HUES6 (cell line): Measurements from ENCODE around the gene ATP5F1E.

Experiments
- H3K27ac ChIP-seq: 2 replicates; pipeline ENCODE4 v1.7.0; 2013; ENCODE audit warnings: low read depth, mild to moderate bottlenecking, low read length, inconsistent platforms
- H3K27me3 ChIP-seq: 2 replicates; pipeline ENCODE4 v1.6.1; 2013; ENCODE audit warnings: low read length; ENCODE audit not compliant: control insufficient read depth, insufficient read depth
- H3K36me3 ChIP-seq: 2 replicates; pipeline ENCODE4 v1.6.1; 2013; ENCODE audit warnings: low read length; ENCODE audit not compliant: control insufficient read depth, insufficient read depth
- H3K4me1 ChIP-seq: 2 replicates; pipeline ENCODE4 v1.6.1; 2013; ENCODE audit warnings: low read length; ENCODE audit not compliant: control insufficient read depth, insufficient read depth
- H3K4me3 ChIP-seq: 2 replicates; pipeline ENCODE4 v1.5.1; 2013; ENCODE audit warnings: low read depth, low read length
- H3K9ac ChIP-seq: one replicate; pipeline ENCODE4 v1.6.1; 2013; ENCODE audit warnings: mild to moderate bottlenecking, low read length
- H3K9me3 ChIP-seq: 2 replicates; pipeline ENCODE4 v1.6.1; 2013; ENCODE audit warnings: low read depth, low read length; ENCODE audit not compliant: control insufficient read depth, insufficient read depth

Gene ATP5F1E

DNA sequence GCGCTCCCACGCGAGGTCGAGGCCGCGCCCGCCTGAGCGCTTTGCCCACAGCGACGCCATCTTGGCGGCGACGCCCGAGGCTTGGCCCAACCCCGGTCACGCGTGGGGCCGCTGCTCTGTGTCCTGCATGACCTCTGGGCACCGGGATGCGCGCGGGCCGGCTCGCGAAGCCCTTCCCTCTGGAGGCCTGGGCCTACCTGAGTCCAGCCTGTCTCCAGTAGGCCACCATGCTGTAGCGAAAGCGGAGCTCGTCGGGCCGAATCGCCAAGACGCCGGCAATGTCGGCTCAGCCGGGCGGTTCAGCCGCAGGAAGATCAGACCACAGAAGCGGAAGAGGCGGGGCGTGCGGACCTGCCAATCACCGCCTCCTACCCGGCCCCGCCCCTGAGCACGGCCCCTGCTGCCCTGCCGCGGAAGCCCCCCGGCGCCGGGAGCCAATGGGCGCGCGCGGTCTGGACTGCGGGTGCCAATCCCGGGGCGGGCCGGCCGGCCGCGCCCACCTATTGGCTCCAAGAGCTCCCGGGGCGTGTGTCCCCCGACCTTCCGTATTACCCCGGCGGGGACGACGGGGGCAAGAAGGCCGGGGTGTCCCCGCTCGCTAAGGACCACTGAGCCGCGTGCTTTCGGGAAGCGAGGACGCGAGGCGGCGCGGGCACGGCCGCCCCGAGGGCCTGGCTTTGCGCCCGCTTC, at the start of gene ATP5F1E:
TSS of gene ATP5F1E (minus strand) at position 313 of the 690 bp plus-strand sequence. CDS start at position 229, 84 bp downstream.
- H3K27ac ChIP-seq: peak within 1 kb of the TSS; percentile 98
- peak within 1 kb of the TSS; percentile 99 for H3K4me3 ChIP-seq
- no peaks in the 10 kb centered on the region for H3K9me3 ChIP-seq
- peak within 1 kb of the TSS; percentile 99 for H3K9ac ChIP-seq
- H3K36me3 ChIP-seq: peaks cover 59% of the 10 kb centered on the region
- H3K27me3 ChIP-seq: peaks cover 46% of the 10 kb centered on the region
- H3K4me1 ChIP-seq: peaks cover 11% of the 10 kb centered on the region; the same call in 1 of the 2 replicates

- Histone ChIP-seq H3K9ac (no peak overlapping the region), H3K36me3 (no peaks in the 10 kb centered on the region), H3K4me3 (no peak overlapping the region), H3K4me1 (no peaks in the 10 kb centered on the region), H3K9me3 (no peaks in the 10 kb centered on the region), H3K27me3 (peaks cover 8% of the 10 kb centered on the region; the same call in 1 of the 2 replicates), H3K27ac (no peak overlapping the region)
Observed at GRCh38 chr20:59081036-59081435, 48.9 kb upstream of the ATP5F1E start.

DNA sequence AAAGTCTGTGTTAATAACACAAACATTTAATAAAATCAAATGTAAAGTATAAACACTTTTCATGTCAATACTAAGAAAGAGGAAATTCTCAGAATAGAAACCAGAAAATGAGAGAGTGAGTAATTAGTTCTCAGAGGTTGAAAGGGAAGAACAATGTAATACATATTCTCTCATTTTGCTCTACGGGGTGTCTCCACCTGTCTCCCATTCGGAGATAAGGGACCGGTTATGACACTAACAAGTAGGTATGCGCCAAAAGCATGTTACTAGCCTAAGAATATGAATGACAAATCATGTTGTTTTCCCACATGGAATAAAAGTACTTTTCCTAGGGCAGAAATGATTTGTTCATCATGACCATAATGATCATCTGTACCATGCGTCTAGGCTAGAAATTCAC, 46.1 kb upstream of the ATP5F1E start:
- Histone ChIP-seq H3K27ac (no peak overlapping the region), H3K27me3 (peaks cover 8% of the 10 kb centered on the region; the same call in 1 of the 2 replicates), H3K36me3 (no peaks in the 10 kb centered on the region), H3K4me3 (no peak overlapping the region), H3K4me1 (no peaks in the 10 kb centered on the region), H3K9me3 (no peaks in the 10 kb centered on the region), H3K9ac (no peak overlapping the region)

- Histone ChIP-seq H3K4me1 (no peaks in the 10 kb centered on the region), H3K36me3 (no peaks in the 10 kb centered on the region), H3K4me3 (no peak overlapping the region), H3K27me3 (peaks cover 8% of the 10 kb centered on the region; the same call in 1 of the 2 replicates), H3K9ac (no peak overlapping the region), H3K9me3 (no peaks in the 10 kb centered on the region), H3K27ac (no peak overlapping the region)
Observed at GRCh38 chr20:59077705-59078104, 45.6 kb upstream of the ATP5F1E start.

GRCh38 chr20:59075934-59076508, 43.9 kb upstream of the ATP5F1E start:
- no peak overlapping the region for H3K9ac ChIP-seq
- no peaks in the 10 kb centered on the region for H3K9me3 ChIP-seq
- peaks cover 13% of the 10 kb centered on the region; the same call in 1 of the 2 replicates for H3K27me3 ChIP-seq
- H3K4me1 ChIP-seq: no peaks in the 10 kb centered on the region
- H3K36me3 ChIP-seq: no peaks in the 10 kb centered on the region
- no peak overlapping the region for H3K27ac ChIP-seq
- no peak overlapping the region for H3K4me3 ChIP-seq

GRCh38 chr20:59074456-59074855, 42.3 kb upstream of the ATP5F1E start:
- Histone ChIP-seq H3K4me3 (no peak overlapping the region), H3K4me1 (no peaks in the 10 kb centered on the region), H3K36me3 (no peaks in the 10 kb centered on the region), H3K27me3 (peaks cover 13% of the 10 kb centered on the region; the same call in 1 of the 2 replicates), H3K27ac (no peak overlapping the region), H3K9ac (no peak overlapping the region), H3K9me3 (no peaks in the 10 kb centered on the region)

GRCh38 chr20:59073582-59073981, 41.4 kb upstream of the ATP5F1E start:
- H3K36me3 ChIP-seq: no peaks in the 10 kb centered on the region

GRCh38 chr20:59071216-59071615, 39.1 kb upstream of the ATP5F1E start:
- Histone ChIP-seq H3K4me1 (no peaks in the 10 kb centered on the region), H3K27ac (no peak overlapping the region), H3K9ac (no peak overlapping the region), H3K4me3 (no peak overlapping the region), H3K9me3 (no peaks in the 10 kb centered on the region), H3K27me3 (peaks cover 5% of the 10 kb centered on the region; the same call in 1 of the 2 replicates), H3K36me3 (no peaks in the 10 kb centered on the region)

More at GRCh38 chr20:59073582-59073981, 41.4 kb upstream of the ATP5F1E start:
- Histone ChIP-seq H3K27ac (no peak overlapping the region), H3K4me1 (no peaks in the 10 kb centered on the region), H3K4me3 (no peak overlapping the region), H3K9ac (no peak overlapping the region), H3K27me3 (peaks cover 13% of the 10 kb centered on the region; the same call in 1 of the 2 replicates), H3K9me3 (no peaks in the 10 kb centered on the region)

DNA sequence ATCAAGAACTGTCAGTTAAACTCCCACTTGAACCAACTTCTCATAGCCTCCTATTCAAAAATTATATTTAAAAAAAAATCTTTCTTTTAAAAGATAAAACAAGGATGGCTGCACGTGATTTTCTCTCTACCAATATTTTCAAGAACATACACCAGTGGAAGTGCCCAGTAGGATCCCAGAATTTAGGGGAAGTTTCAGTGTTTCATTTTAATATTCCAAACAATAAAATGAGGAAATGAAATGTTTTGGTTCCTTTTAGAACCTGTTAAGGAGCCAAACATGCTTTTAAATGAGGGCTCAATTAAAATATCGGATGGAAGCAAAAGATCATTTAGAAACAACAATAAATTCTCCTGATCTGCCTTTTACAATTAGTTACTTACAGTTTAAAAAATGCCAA, 36.9 kb upstream of the ATP5F1E start:
- no peaks in the 10 kb centered on the region for H3K36me3 ChIP-seq
- no peak overlapping the region for H3K27ac ChIP-seq
- no peaks in the 10 kb centered on the region for H3K9me3 ChIP-seq
- peaks cover 5% of the 10 kb centered on the region; the same call in 1 of the 2 replicates for H3K27me3 ChIP-seq
- H3K9ac ChIP-seq: no peak overlapping the region
- H3K4me1 ChIP-seq: peaks cover 3% of the 10 kb centered on the region; the same call in 1 of the 2 replicates
- no peak overlapping the region for H3K4me3 ChIP-seq

DNA sequence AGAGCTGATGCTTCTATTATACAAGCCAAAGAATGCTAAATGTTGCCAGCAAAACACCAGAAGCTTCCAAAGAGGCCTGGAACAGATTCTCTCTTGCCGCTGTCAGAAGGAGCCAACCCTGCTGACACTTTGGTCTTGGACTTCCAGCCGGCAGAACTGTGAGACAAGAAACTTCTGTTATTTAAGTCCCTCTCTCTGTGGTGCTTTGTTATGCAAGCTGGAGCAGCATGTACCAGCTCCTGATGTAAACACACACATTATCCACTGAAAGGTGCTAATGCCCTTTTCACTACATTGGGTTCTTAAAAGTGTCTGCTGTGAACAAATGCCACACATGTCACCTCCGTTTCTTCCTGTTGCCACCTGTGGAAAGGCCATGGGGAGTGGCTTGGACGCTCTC, 36.4 kb upstream of the ATP5F1E start:
- no peak overlapping the region for H3K27ac ChIP-seq
- no peak overlapping the region for H3K4me3 ChIP-seq
- H3K9ac ChIP-seq: no peak overlapping the region
- H3K4me1 ChIP-seq: peaks cover 4% of the 10 kb centered on the region; the same call in 1 of the 2 replicates
- no peaks in the 10 kb centered on the region for H3K36me3 ChIP-seq
- peaks cover 5% of the 10 kb centered on the region; the same call in 1 of the 2 replicates for H3K27me3 ChIP-seq
- no peaks in the 10 kb centered on the region for H3K9me3 ChIP-seq

DNA sequence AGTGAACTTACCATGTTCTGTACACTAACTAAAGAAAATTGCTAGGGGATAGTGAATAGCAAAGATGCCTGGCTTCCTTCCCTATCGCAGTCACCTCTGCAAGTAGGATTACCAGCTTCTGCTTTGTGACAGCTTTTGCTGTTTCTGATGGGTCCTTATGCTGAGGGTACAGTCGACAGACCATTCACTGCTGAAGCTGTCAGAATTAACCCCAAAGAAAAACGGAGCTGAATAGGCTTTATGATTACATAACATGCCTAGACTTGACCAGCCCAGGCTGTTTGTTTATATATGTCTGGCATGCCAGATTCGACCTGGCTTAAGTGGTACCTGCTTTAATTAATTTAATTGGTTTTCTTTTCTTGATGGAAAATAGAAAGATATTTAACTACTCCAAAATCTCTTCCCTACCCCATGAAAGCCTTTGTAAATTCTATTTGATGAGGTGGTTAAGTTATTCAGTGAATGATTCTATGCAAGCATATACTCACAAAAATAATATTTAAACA, 32.1 kb upstream of the ATP5F1E start:
- Histone ChIP-seq H3K36me3 (no peaks in the 10 kb centered on the region), H3K9ac (no peak overlapping the region), H3K9me3 (no peaks in the 10 kb centered on the region), H3K27me3 (no peaks in the 10 kb centered on the region), H3K4me3 (no peak overlapping the region), H3K27ac (no peak overlapping the region), H3K4me1 (peaks cover 4% of the 10 kb centered on the region; the same call in 1 of the 2 replicates)
